CD14-positive monocyte (primary cell): ENCODE measurements around the gene POLR3E. TPM values are rescaled to one million over a fixed set of nuclear protein-coding genes. Genes with fewer than 3 reads are reported as not detected.

ENCODE experiments used
- DNase-seq, 3 donors: peaks; one replicate each; pipeline ENCODE4 v3.0.0-alpha.2; 2011 to 2022
- H2AFZ ChIP-seq: 2 replicates; pipeline ENCODE4 v1.6.0; 2012; ENCODE audit warnings: mild to moderate bottlenecking, low read depth, low read length, inconsistent platforms; ENCODE audit not compliant: insufficient read depth, poor library complexity, severe bottlenecking
- H3K27ac ChIP-seq, 2 donors: 1 replicate in 1 of 2; 2 replicates in 1 of 2; pipeline ENCODE4 v1.5.1; 2012 to 2013; ENCODE audit warnings: low read length in 2 of 2, control low read depth in 1 of 2, inconsistent platforms in 1 of 2, low read depth in 1 of 2, mild to moderate bottlenecking in 1 of 2
- H3K27me3 ChIP-seq, 2 donors: one replicate each; pipeline versions ENCODE4 v1.6.0 to v1.6.1; 2011 to 2013; ENCODE audit warnings: low read length in 2 of 2; ENCODE audit not compliant: control insufficient read depth in 2 of 2, insufficient read depth in 2 of 2
- H3K36me3 ChIP-seq, 2 donors: replicated peaks in 1 of 2; 1 replicate in 1 of 2; 2 replicates in 1 of 2; pipeline versions ENCODE4 v1.5.1 to v1.6.1; 2012 to 2013; ENCODE audit warnings: low read length in 2 of 2, control low read depth in 1 of 2, inconsistent platforms in 1 of 2, mild to moderate bottlenecking in 1 of 2; ENCODE audit not compliant: insufficient read depth in 2 of 2, control insufficient read depth in 1 of 2
- H3K4me1 ChIP-seq, 2 donors: 1 replicate in 1 of 2; 2 replicates in 1 of 2; pipeline versions ENCODE4 v1.5.1 to v1.6.1; 2012 to 2013; ENCODE audit warnings: low read length in 2 of 2, control low read depth in 1 of 2, inconsistent platforms in 1 of 2, mild to moderate bottlenecking in 1 of 2, moderate library complexity in 1 of 2; ENCODE audit not compliant: insufficient read depth in 2 of 2, control insufficient read depth in 1 of 2
- H3K4me2 ChIP-seq: replicated peaks from 2 replicates; pipeline ENCODE3; 2012; ENCODE audit warnings: low read length, moderate library complexity, mild to moderate bottlenecking; ENCODE audit not compliant: poor library complexity, severe bottlenecking; ENCODE audit errors: extremely low read depth
- H3K4me3 ChIP-seq, 3 experiments: fragments of 200-600 bp in 1 of 3; sonication (generic) in 1 of 3; replicated peaks in 1 of 3; 1 replicate in 2 of 3; 2 replicates in 1 of 3; pipeline ENCODE4 v1.5.1; 2011 to 2013; ENCODE audit warnings: low read length in 3 of 3, mild to moderate bottlenecking in 3 of 3, control low read depth in 2 of 3, low read depth in 2 of 3, inconsistent platforms in 1 of 3, moderate library complexity in 1 of 3
- H3K79me2 ChIP-seq: 2 replicates; pipeline ENCODE4 v1.6.0; 2012; ENCODE audit warnings: mild to moderate bottlenecking, control low read depth, inconsistent platforms, low read length, moderate library complexity; ENCODE audit not compliant: insufficient read depth
- H3K9ac ChIP-seq: 2 replicates; pipeline ENCODE4 v1.6.0; 2017; ENCODE audit warnings: low read length, mild to moderate bottlenecking; ENCODE audit not compliant: insufficient read depth, poor library complexity, severe bottlenecking
- H3K9me3 ChIP-seq, 2 donors: replicated peaks in 1 of 2; 1 replicate in 1 of 2; 2 replicates in 1 of 2; pipeline versions ENCODE4 v1.5.1 to v1.6.1; 2012 to 2013; ENCODE audit warnings: low read length in 2 of 2, control low read depth in 1 of 2; ENCODE audit not compliant: control insufficient read depth in 1 of 2, insufficient read depth in 1 of 2
- H4K20me1 ChIP-seq: 2 replicates; pipeline ENCODE4 v1.6.0; 2012; ENCODE audit warnings: mild to moderate bottlenecking, low read length, control low read depth, moderate library complexity; ENCODE audit not compliant: insufficient read depth
- H3K27ac Mint-ChIP-seq, 7 donors: one replicate each; pipeline ENCODE4 v1.8.0; 2020; ENCODE audit warnings: mild to moderate bottlenecking in 7 of 7, mixed read lengths in 7 of 7, moderate library complexity in 6 of 7, inconsistent platforms in 2 of 7
- H3K27me3 Mint-ChIP-seq, 3 donors: one replicate each; pipeline ENCODE4 v1.8.0; 2021 to 2022; ENCODE audit warnings: low read depth in 3 of 3, mild to moderate bottlenecking in 3 of 3, mixed read lengths in 3 of 3, moderate library complexity in 3 of 3, inconsistent platforms in 1 of 3
- H3K36me3 Mint-ChIP-seq, 2 donors: one replicate each; pipeline ENCODE4 v1.8.0; 2020; ENCODE audit warnings: mixed read lengths in 2 of 2, inconsistent platforms in 1 of 2, mild to moderate bottlenecking in 1 of 2
- H3K4me1 Mint-ChIP-seq: one replicate; pipeline ENCODE4 v1.8.0; 2020; ENCODE audit warnings: mild to moderate bottlenecking, mixed read lengths
- H3K4me3 Mint-ChIP-seq, 2 donors: one replicate each; pipeline ENCODE4 v1.8.0; 2020; ENCODE audit warnings: mild to moderate bottlenecking in 2 of 2, mixed read lengths in 2 of 2, moderate library complexity in 1 of 2
- H3K9me3 Mint-ChIP-seq, 7 donors: one replicate each; pipeline ENCODE4 v1.8.0; 2020 to 2022; ENCODE audit warnings: mixed read lengths in 7 of 7, mild to moderate bottlenecking in 6 of 7, moderate library complexity in 6 of 7, inconsistent platforms in 2 of 7
- CTCF ChIP-seq: fragments of 200-600 bp; IDR thresholded peaks from one replicate; pipeline ENCODE4 v1.8.0; 2022; ENCODE audit warnings: antibody characterized with exemption, mild to moderate bottlenecking
- WGBS: methylation state at CpG from one replicate; pipeline ENCODE4 v1.1.5; 2013; ENCODE audit warnings: missing lambda C conversion rate; ENCODE audit not compliant: insufficient coverage; 5-methylcytosine and 5-hydroxymethylcytosine counted together
- intact Hi-C, 2 donors: fragments of 100-400 bp; cut with micrococcal nuclease; formaldehyde crosslinking; loops; one replicate each; pipeline versions ENCODE4 v1.15.0 to v1.15.1; 2023
- polyA plus RNA-seq, 3 donors: library from polyadenylated mRNA; depleted of rRNA in 1 of 3; unstranded in 2 of 3; stranded (reverse) in 1 of 3; fragments of 300-500 nt in 2 of 3; fragments of >200 nt in 1 of 3; fragmentation: Illumina TruSeq in 2 of 3; gene quantifications; 1 replicate in 2 of 3; 2 replicates in 1 of 3; pipeline ENCODE4 v1.2.3, GENCODE V29; 2012 to 2021

The POLR3E gene
- polyA plus RNA-seq, 3 donors, result 4.1 to 34.6 (median 5.7) TPM

DNA sequence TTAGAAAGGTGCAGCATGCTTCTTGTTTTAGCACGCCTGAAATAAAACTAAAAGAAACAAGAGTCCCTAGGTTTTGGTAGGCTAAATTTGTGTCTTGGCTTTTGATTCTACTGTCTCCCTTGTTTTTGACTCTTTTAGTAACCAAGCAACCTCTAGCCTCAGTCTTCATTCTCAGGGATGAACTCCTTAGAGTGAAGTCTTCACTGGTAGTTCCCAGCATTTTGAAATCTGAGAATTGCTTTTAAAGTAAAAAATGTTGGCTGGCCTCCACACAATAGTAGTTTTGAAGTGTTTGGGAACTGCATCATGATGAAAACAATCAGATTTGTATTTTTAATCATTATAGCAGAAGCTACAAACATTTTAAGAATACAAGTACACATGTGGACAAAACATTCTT, 83.3 kb downstream of the POLR3E start:
- no peak overlapping the region for H3K27ac ChIP-seq
- no CpG with 5 or more reads among the region's 1 CpG for WGBS
- H3K27ac Mint-ChIP-seq, result no peak overlapping the region

GRCh38 chr16:22381392-22381791, 84.2 kb downstream of the POLR3E start:
- H3K9ac ChIP-seq, result no peak overlapping the region
- no peak for DNase-seq
- no peak overlapping the region for H3K4me2 ChIP-seq
- H3K9me3 ChIP-seq, result no peaks in the 10 kb centered on the region
- Mint-ChIP-seq H3K27me3 (peaks cover 0 to 4% (median 0%) of the 10 kb centered on the region in 3 donors), H3K4me1 (peaks cover under 1% of the 10 kb centered on the region), H3K4me3 (no peak overlapping the region), H3K9me3 (no peaks in the 10 kb centered on the region), H3K27ac (no peak overlapping the region), H3K36me3 (peaks cover 0 to 3% of the 10 kb centered on the region in 2 donors)
- intact Hi-C loops, result no loop called here
- H3K27me3 ChIP-seq, result no peaks in the 10 kb centered on the region
- no peak for TF ChIP-seq CTCF
- no peak overlapping the region for H3K4me3 ChIP-seq
- H2AFZ ChIP-seq, result no peak overlapping the region
- no peak overlapping the region for H3K27ac ChIP-seq
- H3K36me3 ChIP-seq, result no peaks in the 10 kb centered on the region
- peaks cover 0 to under 1% of the 10 kb centered on the region in 2 donors for H3K4me1 ChIP-seq
- H3K79me2 ChIP-seq, result no peaks in the 10 kb centered on the region
- H4K20me1 ChIP-seq, result no peaks in the 10 kb centered on the region

More for the DNA sequence above, 83.3 kb downstream of the POLR3E start:
- Mint-ChIP-seq H3K27me3 (peaks cover 0 to 6% (median 0%) of the 10 kb centered on the region in 3 donors), H3K4me3 (no peak overlapping the region), H3K9me3 (no peaks in the 10 kb centered on the region), H3K4me1 (peaks cover 9% of the 10 kb centered on the region), H3K36me3 (peaks cover 0 to 3% of the 10 kb centered on the region in 2 donors)
- no peak overlapping the region for H3K4me3 ChIP-seq
- DNase-seq, result no peak
- TF ChIP-seq CTCF, result no peak
- no peak overlapping the region for H2AFZ ChIP-seq
- H4K20me1 ChIP-seq, result no peaks in the 10 kb centered on the region
- H3K4me1 ChIP-seq, result peaks cover 7 to 9% of the 10 kb centered on the region in 2 donors
- no peak overlapping the region for H3K4me2 ChIP-seq
- H3K9ac ChIP-seq, result no peak overlapping the region
- H3K9me3 ChIP-seq, result no peaks in the 10 kb centered on the region
- H3K36me3 ChIP-seq, result no peaks in the 10 kb centered on the region
- intact Hi-C loops, result no loop called here
- H3K27me3 ChIP-seq, result no peaks in the 10 kb centered on the region
- no peaks in the 10 kb centered on the region for H3K79me2 ChIP-seq
